Stimulated activated memory B cell treated with anti-CD40 and anti-IgM and Interleukin-4, amounts not matched to agents 10 μg/mL and 1 μg/mL and 100 μg/mL, for 72 hours (primary cell): ENCODE data around the gene IL3RA.
"Not testable (repeated sequence)": the region's sequence is repeated elsewhere in the genome, so short reads cannot be mapped to it uniquely, and the experiment has no call there.

ENCODE experiments used
- ATAC-seq: fragments of 150-1000 bp; cut with Tn5 transposase; 2 replicates; pipeline ENCODE4 v1.10.0; 2021
- H3K27ac Mint-ChIP-seq: one replicate; pipeline ENCODE4 v1.8.0; 2022; ENCODE audit warnings: mild to moderate bottlenecking, mixed read lengths
- H3K27me3 Mint-ChIP-seq: one replicate; pipeline ENCODE4 v1.8.0; 2022; ENCODE audit warnings: mixed read lengths
- H3K36me3 Mint-ChIP-seq: one replicate; pipeline ENCODE4 v1.8.0; 2022; ENCODE audit warnings: mixed read lengths
- H3K4me1 Mint-ChIP-seq: one replicate; pipeline ENCODE4 v1.8.0; 2022; ENCODE audit warnings: mixed read lengths
- H3K4me3 Mint-ChIP-seq: one replicate; pipeline ENCODE4 v1.8.0; 2022; ENCODE audit warnings: mild to moderate bottlenecking, moderate library complexity, mixed read lengths
- H3K9me3 Mint-ChIP-seq: one replicate; pipeline ENCODE4 v1.8.0; 2022; ENCODE audit warnings: mixed read lengths

Gene IL3RA

DNA sequence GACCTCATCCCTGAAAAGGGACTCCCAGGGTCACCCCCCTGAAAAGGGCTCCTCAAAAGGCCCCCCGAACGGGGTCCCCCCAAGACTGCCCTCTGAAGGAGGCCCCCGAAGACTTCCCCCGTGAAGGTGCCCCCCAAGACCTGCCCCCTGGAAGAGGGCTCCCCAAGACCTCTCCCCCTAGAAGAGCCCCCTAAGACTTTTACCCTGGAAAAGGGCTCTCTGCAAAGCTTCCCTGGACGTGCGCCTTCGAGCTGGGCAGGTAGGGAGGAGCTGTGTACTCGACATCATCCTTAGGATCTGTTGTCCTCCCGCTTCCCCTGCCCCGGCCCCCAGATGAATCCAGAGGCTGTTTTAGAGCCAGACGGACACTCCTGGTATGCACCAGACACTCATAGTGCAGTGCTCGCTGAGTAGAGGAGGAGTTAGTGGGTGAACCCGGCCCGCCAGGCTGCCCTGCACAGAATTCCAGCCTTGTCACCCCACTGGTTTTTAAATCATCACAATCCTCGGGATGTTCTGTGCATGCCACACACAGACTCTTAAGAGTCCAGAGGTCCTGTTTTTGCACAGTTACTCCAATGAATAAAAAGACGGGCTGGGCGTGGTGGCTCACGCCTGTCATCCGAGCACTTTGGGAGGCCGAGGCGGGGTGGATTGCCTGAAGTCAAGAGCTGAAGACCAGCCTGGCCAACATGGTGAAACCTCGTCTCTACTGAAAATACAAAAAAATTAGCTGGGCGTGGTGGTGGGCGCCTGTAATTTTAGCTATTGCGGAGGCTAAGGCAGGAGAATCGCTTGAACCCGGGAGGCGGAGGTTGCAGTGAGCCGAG lies 61.1 kb downstream of the IL3RA start:
- Mint-ChIP-seq H3K4me3 (no peak overlapping the region), H3K36me3 (peaks cover 27% of the 10 kb centered on the region), H3K27me3 (no peaks in the 10 kb centered on the region), H3K27ac (no peak overlapping the region), H3K4me1 (peaks cover 36% of the 10 kb centered on the region), H3K9me3 (peaks cover 8% of the 10 kb centered on the region)
- ATAC-seq, result no peak

DNA sequence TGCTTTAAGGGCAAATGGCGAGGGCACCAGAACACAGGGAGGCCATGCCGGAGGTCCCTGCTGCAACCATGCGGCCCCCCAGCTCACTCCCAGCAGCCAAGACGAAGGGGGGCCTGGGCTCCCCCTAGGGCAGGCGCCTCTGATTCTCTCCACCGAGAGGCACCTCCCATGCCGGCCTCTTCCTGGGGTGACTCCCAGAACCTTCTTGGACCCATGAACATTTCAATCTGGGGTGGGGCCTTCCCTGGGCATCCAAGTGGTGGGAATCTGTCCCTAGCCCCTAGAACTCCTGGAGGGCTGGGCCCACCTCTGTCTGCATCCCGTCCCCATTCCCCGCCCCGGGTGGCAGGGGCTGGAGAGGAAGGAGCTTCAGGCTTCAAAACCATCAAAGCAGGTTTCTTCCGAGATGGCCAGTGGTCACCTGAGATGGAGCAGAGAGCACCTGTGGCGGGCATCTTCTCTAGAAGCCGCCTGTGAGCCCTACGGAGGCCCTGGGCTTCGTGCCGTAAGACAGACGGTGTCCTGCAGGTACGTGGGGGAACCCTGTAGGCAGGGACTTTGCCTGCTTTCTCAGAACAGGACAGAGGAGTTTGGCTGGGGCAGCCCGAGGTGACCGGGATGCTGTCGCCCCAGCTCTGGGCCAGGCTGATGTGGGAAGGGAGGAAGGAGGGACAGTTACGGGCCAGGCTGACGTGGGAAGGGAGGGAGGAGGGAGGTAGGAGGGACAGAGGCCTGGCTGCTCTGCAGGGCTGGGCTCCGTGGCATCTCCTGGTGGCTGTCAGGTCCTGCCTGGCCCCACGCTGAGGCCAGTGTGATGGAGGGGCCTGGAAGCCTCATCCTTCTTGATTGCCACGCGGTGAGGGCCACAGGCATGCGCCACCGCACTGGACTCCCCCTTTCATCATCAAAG lies 62.1 kb downstream of the IL3RA start:
- no peaks in the 10 kb centered on the region for H3K27me3 Mint-ChIP-seq
- H3K27ac Mint-ChIP-seq, result no peak overlapping the region
- peaks cover 27% of the 10 kb centered on the region for H3K36me3 Mint-ChIP-seq
- peaks cover 8% of the 10 kb centered on the region for H3K9me3 Mint-ChIP-seq
- H3K4me1 Mint-ChIP-seq, result peaks cover 26% of the 10 kb centered on the region
- ATAC-seq, result no peak
- no peak overlapping the region for H3K4me3 Mint-ChIP-seq

GRCh38 chrX:1400049-1400448 lies 63.5 kb downstream of the IL3RA start:
- Mint-ChIP-seq H3K4me3 (no peak overlapping the region), H3K9me3 (peaks cover 8% of the 10 kb centered on the region), H3K36me3 (peaks cover 20% of the 10 kb centered on the region)

DNA sequence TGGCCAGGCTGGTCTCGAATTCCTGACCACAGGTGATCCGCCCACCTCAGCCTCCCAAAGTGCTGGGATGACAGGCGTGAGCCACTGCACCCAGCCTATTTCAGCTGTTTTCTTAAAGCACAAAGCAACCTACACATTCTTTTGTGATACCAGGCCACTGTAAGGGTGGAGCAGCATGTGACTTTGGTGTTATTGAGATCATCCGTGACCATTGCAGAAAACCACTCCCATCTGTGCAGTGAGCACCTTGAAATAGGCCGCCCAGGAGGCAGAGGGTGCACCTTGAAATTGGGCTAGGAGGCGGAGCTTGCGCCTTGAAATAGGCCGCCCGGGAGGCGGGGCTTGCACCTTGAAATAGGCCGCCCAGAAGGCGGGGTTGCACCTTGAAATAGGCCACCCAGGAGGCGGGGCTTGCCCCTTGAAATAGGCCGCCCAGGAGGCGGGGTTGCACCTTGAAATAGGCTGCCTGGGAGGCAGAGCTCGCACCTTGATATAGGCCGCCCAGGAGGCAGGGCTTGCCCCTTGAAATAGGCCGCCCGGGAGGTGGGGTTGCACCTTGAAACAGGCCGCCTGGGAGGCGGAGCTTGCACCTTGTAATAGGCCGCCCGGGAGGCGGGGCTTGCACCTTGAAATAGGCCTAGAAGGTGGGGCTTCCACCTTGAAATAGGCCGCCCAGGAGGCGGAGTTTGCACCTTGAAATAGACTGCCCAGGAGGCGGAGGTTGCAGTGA lies 64.3 kb downstream of the IL3RA start:
- Mint-ChIP-seq H3K4me3 (no peak overlapping the region), H3K9me3 (peaks cover 1% of the 10 kb centered on the region), H3K4me1 (peaks cover 5% of the 10 kb centered on the region), H3K36me3 (peaks cover 11% of the 10 kb centered on the region), H3K27ac (no peak overlapping the region), H3K27me3 (no peaks in the 10 kb centered on the region)
- no peak for ATAC-seq

More at GRCh38 chrX:1400049-1400448, 63.5 kb downstream of the IL3RA start:
- no peak for ATAC-seq
- Mint-ChIP-seq H3K27me3 (no peaks in the 10 kb centered on the region), H3K4me1 (peaks cover 13% of the 10 kb centered on the region), H3K27ac (no peak overlapping the region)

DNA sequence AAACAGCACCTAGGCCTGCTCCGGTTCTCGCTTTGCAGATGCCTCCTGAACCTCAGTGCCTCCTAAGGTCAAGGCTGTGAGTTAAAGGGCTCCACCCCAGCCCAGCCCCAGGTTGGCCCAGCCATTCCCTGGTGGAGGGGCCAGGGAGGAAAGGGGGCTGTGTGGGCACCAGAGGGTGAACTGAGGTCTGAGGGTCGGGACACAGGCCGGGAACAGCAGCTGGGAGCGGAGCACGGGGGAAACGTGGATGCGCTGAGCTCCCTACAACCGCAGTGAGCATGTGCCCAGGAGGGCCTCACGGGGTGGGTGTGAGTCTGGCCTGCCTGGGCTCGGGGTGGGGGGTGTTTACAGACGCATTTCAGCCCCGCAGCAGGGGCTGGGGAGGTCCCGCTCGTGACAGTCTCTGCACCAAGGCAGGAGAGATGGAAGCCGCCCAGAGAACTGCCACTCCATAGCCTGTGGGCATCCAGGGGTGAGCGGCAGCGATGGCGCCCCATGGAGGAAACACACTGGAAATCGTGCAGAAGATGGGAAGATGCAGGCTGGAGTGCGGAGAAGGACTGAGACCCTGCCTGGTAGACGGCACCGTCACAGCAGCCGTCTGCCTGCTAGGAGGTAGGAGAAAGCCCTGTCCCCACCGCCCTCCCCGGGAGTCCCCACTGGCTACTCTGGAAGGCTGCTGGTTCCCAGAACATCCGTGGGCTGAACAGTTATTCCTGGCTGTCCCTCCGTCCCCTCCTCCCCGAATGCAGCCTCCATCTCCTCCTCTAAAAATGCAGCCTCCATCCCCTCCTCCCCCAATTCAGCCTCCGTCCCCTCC lies 65.2 kb downstream of the IL3RA start:
- ATAC-seq, result no peak
- no peaks in the 10 kb centered on the region for H3K9me3 Mint-ChIP-seq
- no peak overlapping the region for H3K27ac Mint-ChIP-seq
- H3K4me1 Mint-ChIP-seq, result no peaks in the 10 kb centered on the region
- no peaks in the 10 kb centered on the region for H3K27me3 Mint-ChIP-seq
- H3K36me3 Mint-ChIP-seq, result peaks cover 2% of the 10 kb centered on the region
- H3K4me3 Mint-ChIP-seq, result no peak overlapping the region

DNA sequence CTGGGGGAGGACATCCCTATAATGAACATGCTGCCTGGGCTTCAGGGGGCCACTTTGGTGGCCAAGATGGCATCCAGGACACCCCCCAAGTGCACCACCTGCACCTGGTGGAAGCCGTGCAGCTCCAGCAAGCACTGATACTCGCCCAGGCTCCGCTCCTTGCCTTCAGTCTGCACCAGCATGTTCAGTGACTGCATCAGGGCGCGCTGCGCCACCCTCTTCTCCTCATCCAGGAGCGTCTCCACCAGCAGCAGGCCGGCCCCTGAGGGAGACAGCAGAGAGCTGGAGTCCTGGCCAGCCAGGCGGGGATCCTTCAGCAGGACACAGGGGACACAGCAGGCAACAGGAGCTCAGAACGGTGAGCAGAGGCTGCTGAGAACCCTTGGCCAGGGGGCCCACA lies 66.6 kb downstream of the IL3RA start:
- Mint-ChIP-seq H3K27me3 (no peaks in the 10 kb centered on the region), H3K36me3 (no peaks in the 10 kb centered on the region), H3K4me3 (no peak overlapping the region), H3K27ac (no peak overlapping the region), H3K9me3 (no peaks in the 10 kb centered on the region), H3K4me1 (no peaks in the 10 kb centered on the region)
- no peak for ATAC-seq

DNA sequence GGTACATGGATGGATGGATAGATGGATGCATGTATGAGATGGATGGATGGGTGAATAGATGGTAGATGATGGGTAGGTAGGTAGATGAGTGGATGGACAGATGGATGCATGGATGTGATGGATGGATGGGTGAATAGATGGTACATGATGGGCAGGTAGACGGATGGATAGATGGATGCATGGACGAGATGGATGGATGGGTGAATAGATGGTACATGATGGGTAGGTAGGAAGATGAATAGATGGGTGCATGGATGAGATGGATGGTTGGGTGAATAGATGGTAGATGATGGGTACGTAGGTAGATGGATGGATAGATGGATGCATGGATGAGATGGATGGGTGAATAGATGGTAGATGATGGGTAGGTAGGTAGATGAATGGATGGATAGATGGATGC lies 67.3 kb downstream of the IL3RA start:
- H3K27me3 Mint-ChIP-seq, H3K36me3 Mint-ChIP-seq, H3K9me3 Mint-ChIP-seq, H3K4me1 Mint-ChIP-seq, H3K27ac Mint-ChIP-seq, ATAC-seq, H3K4me3 Mint-ChIP-seq: not testable (repeated sequence)

GRCh38 chrX:1405769-1406168 lies 69.2 kb downstream of the IL3RA start:
- H3K4me1 Mint-ChIP-seq, H3K9me3 Mint-ChIP-seq, H3K27me3 Mint-ChIP-seq, H3K27ac Mint-ChIP-seq, H3K4me3 Mint-ChIP-seq, H3K36me3 Mint-ChIP-seq, ATAC-seq: not testable (repeated sequence)

- ATAC-seq, result no peak
- no peak overlapping the region for H3K27ac Mint-ChIP-seq
- H3K36me3 Mint-ChIP-seq, result peaks cover 6% of the 10 kb centered on the region
These were observed 70.5 kb downstream of the IL3RA start for GRCh38 chrX:1407035-1407434.

DNA sequence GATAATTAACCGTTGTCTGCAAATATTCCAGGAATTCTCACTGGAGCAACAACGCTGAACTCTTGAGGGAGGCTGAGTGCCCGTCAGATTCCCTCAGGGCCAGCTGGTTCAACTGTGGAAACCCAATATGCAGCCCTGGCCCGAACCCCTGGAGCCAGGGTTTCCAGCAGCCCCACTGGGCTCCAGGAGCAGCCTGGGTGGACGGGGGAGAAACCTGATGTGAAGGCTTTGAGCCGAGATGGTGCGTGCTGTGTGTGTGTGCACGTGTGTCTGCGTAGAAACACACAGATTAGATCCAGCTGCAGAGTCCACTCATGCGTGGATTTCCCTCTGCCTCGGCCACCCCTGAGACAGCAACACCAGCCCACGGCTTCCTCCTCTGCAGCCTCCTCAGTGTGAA lies 74.7 kb downstream of the IL3RA start:
- Mint-ChIP-seq H3K27me3 (no peaks in the 10 kb centered on the region), H3K27ac (no peak overlapping the region), H3K36me3 (peaks cover 27% of the 10 kb centered on the region), H3K9me3 (no peaks in the 10 kb centered on the region), H3K4me1 (peaks cover 7% of the 10 kb centered on the region), H3K4me3 (no peak overlapping the region)
- no peak for ATAC-seq

More at GRCh38 chrX:1407035-1407434, 70.5 kb downstream of the IL3RA start:
- Mint-ChIP-seq H3K4me1 (no peaks in the 10 kb centered on the region), H3K27me3 (no peaks in the 10 kb centered on the region), H3K4me3 (no peak overlapping the region), H3K9me3 (no peaks in the 10 kb centered on the region)

GRCh38 chrX:1412551-1413161 lies 76.1 kb downstream of the IL3RA start:
- no peak for ATAC-seq
- no peak overlapping the region for H3K27ac Mint-ChIP-seq

DNA sequence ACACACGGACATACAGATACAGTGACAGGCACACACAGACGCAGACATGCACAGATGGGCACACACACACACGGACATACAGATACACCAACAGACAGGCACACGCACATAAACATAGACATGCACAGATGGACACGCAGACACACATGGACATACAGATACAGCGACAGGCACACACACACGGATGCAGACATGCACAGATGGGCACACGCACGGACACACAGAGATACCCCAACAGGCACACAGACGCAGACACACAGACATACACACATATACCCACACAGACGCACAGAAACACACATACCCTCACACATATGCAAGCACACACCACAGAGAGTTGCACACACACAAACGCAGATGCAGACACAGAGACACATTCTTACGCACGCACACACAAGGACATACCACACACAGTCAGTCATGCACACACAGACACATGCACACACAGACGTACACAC lies 79.8 kb downstream of the IL3RA start:
- ATAC-seq, result no peak
- H3K4me1 Mint-ChIP-seq, result peaks cover 17% of the 10 kb centered on the region
- H3K27ac Mint-ChIP-seq, result no peak overlapping the region
- H3K9me3 Mint-ChIP-seq, result peaks cover 6% of the 10 kb centered on the region
- H3K27me3 Mint-ChIP-seq, result no peaks in the 10 kb centered on the region
- peaks cover 38% of the 10 kb centered on the region for H3K36me3 Mint-ChIP-seq
- H3K4me3 Mint-ChIP-seq, result no peak overlapping the region

More at GRCh38 chrX:1412551-1413161, 76.1 kb downstream of the IL3RA start:
- peaks cover 27% of the 10 kb centered on the region for H3K36me3 Mint-ChIP-seq
- no peaks in the 10 kb centered on the region for H3K27me3 Mint-ChIP-seq
- H3K4me3 Mint-ChIP-seq, result no peak overlapping the region
- peaks cover 7% of the 10 kb centered on the region for H3K4me1 Mint-ChIP-seq
- H3K9me3 Mint-ChIP-seq, result no peaks in the 10 kb centered on the region

DNA sequence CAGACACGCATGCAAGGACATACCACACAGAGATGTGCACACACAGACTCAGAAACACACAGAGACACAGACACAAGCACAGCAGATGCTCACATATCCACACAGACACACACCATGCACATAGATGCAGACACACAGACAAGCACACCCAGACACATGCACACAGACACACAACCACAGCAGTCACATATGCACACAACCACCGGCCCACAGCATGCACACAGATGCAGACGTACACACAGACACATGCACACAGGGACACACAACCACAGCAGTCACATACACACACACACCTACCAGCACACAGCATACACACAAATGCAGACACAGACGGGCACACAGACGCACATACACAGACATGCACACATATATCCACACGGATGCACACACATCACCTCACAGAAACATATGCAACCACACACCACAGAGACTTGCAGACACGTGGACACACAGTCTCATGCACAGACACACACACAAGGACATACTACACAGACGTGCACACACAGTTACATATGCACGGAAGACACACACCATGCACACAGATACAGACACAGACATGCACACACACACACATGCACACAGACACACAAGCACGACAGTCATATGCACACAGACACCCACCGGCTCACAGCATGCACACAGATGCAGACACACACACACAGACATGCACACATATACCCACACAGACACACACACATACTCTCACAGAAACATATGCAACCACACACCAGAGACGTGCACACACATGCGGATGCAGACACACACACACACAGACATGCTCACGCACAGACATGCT lies 80.6 kb downstream of the IL3RA start:
- H3K27me3 Mint-ChIP-seq, result no peaks in the 10 kb centered on the region
- H3K4me1 Mint-ChIP-seq, result peaks cover 17% of the 10 kb centered on the region
- H3K4me3 Mint-ChIP-seq, result no peak overlapping the region
- no peak overlapping the region for H3K27ac Mint-ChIP-seq
- peaks cover 46% of the 10 kb centered on the region for H3K36me3 Mint-ChIP-seq
- H3K9me3 Mint-ChIP-seq, result peaks cover 6% of the 10 kb centered on the region
- no peak for ATAC-seq
